ENCODE measurements around the gene AMBP. TPM values are rescaled to one million over a fixed set of nuclear protein-coding genes. Genes with fewer than 3 reads are reported as not detected.

Gene AMBP
- total and polyA plus RNA-seq, 12 donors = 0.01 TPM; not detected in 11

GRCh38 chr9:114075602-114076001 lies 2.5 kb downstream of the AMBP start:
- Histone ChIP-seq H3K4me3 (no peak overlapping the region), H3K27me3 (peaks cover 0 to 44% (median 17%) of the 10 kb centered on the region in 7 donors), H3K27ac (no peak overlapping the region), H3K36me3 (no peaks in the 10 kb centered on the region), H3K9me3 (no peaks in the 10 kb centered on the region), H3K4me1 (peaks cover 0 to 13% (median 7%) of the 10 kb centered on the region in 9 donors)
- no peak for ATAC-seq
- WGBS, 2 donors = 53 to 70% methylated on average over 4 of the region's 4 CpGs
- TF ChIP-seq CTCF (IDR thresholded peaks at IDR 0.05) = no peak
- no peak for DNase-seq
- intact Hi-C loops (cut with DNase I) = no loop called here

- no peak overlapping the region for H3K4me3 ChIP-seq
- H3K36me3 ChIP-seq = no peaks in the 10 kb centered on the region
- H3K27me3 ChIP-seq = peaks cover 0 to 22% (median 8%) of the 10 kb centered on the region in 7 donors
- 61 to 63% methylated on average over 14 of the region's 14 CpGs for WGBS, 2 donors
- peaks cover 0 to 13% (median 7%) of the 10 kb centered on the region in 9 donors for H3K4me1 ChIP-seq
- no peak for TF ChIP-seq CTCF (IDR thresholded peaks at IDR 0.05)
- ATAC-seq (peak; percentile 48 to 88 (median 82)), DNase-seq (peak; percentile 33 to 58)
- H3K27ac ChIP-seq = no peak overlapping the region
- intact Hi-C loops (cut with DNase I) = no loop called here
- no peaks in the 10 kb centered on the region for H3K9me3 ChIP-seq
Observed at GRCh38 chr9:114072184-114073140, 5.6 kb downstream of the AMBP start.

GRCh38 chr9:114071197-114071795 lies 6.8 kb downstream of the AMBP start:
- WGBS, 2 donors = 65 to 82% methylated on average over 7 of the region's 7 CpGs
- no peak overlapping the region for H3K27ac ChIP-seq

More at GRCh38 chr9:114071197-114071795, 6.8 kb downstream of the AMBP start:
- peaks cover 0 to 11% (median 8%) of the 10 kb centered on the region in 7 donors for H3K27me3 ChIP-seq
- peak in 1 of 8 donors; percentile 35 for ATAC-seq
- H3K9me3 ChIP-seq = no peaks in the 10 kb centered on the region
- intact Hi-C loops (cut with DNase I) = no loop called here
- no peak for TF ChIP-seq CTCF (IDR thresholded peaks at IDR 0.05)
- no peaks in the 10 kb centered on the region for H3K36me3 ChIP-seq
- no peak overlapping the region for H3K4me3 ChIP-seq
- H3K4me1 ChIP-seq = peaks cover 0 to 13% (median 7%) of the 10 kb centered on the region in 9 donors
- DNase-seq = no peak
